AG09309 (cell line): ENCODE measurements around the gene MCCC1.

Source experiments
- DNase-seq: peaks from one replicate; pipeline ENCODE4 v3.0.0-alpha.2; 2010; ENCODE audit warnings: low read depth
- H3K4me3 ChIP-seq: 2 replicates; pipeline ENCODE4 v1.5.1; 2011; ENCODE audit warnings: mild to moderate bottlenecking, low read depth, low read length, moderate library complexity; ENCODE audit not compliant: control insufficient read depth
- CTCF ChIP-seq: IDR thresholded peaks from 2 replicates; pipeline ENCODE4 v1.5.1; 2011; ENCODE audit warnings: mild to moderate bottlenecking, low read depth, low read length, inconsistent platforms; ENCODE audit not compliant: insufficient read depth, control insufficient read depth; ENCODE audit errors: missing control alignments

MCCC1 gene

GRCh38 chr3:183099026-183099837 is at the start of gene MCCC1:
MCCC1 (minus strand) TSS chr3:183099496; CDS start chr3:183099440, 56 bp downstream.
- peak within 1 kb of the TSS; percentile 93 for H3K4me3 ChIP-seq
- peak; percentile 94 for DNase-seq
- TF ChIP-seq CTCF = no peak

- peak; percentile 45 for DNase-seq
- no peak for TF ChIP-seq CTCF
- H3K4me3 ChIP-seq = no peak overlapping the region
These were observed 48.8 kb upstream of the MCCC1 start for GRCh38 chr3:183148056-183148455.

GRCh38 chr3:183144363-183144762 is 45.1 kb upstream of the MCCC1 start:
- no peak overlapping the region for H3K4me3 ChIP-seq
- TF ChIP-seq CTCF = no peak
- no peak for DNase-seq

- no peak for TF ChIP-seq CTCF
- H3K4me3 ChIP-seq = no peak overlapping the region
- DNase-seq = no peak
These were observed 42.9 kb upstream of the MCCC1 start for GRCh38 chr3:183142199-183142598.

- no peak for DNase-seq
- no peak for TF ChIP-seq CTCF
- no peak overlapping the region for H3K4me3 ChIP-seq
These were observed 35.5 kb upstream of the MCCC1 start for GRCh38 chr3:183134844-183135243.

- no peak overlapping the region for H3K4me3 ChIP-seq
- DNase-seq = no peak
- no peak for TF ChIP-seq CTCF
These were observed 33.1 kb upstream of the MCCC1 start for GRCh38 chr3:183132409-183132808.

- no peak for TF ChIP-seq CTCF
- no peak overlapping the region for H3K4me3 ChIP-seq
- DNase-seq = peak; percentile 11
These were observed 32.4 kb upstream of the MCCC1 start for GRCh38 chr3:183131735-183132134.
